Nephron (organoid): ENCODE results near the gene ALPI.
A peak's percentile ranks its signal among the peaks of the same experiment; 100 is the strongest.
"Not testable (repeated sequence)": the region's sequence is repeated elsewhere in the genome, so short reads cannot be mapped to it uniquely, and the experiment has no call there.

Source experiments
- H3K27ac Mint-ChIP-seq, 3 experiments: 2 replicates each; pipeline ENCODE4 v1.8.0; 2020; ENCODE audit warnings: mixed read lengths in 3 of 3, mild to moderate bottlenecking in 2 of 3, moderate library complexity in 1 of 3
- H3K27me3 Mint-ChIP-seq: 2 replicates; pipeline ENCODE4 v1.8.0; 2021; ENCODE audit warnings: low read depth, mild to moderate bottlenecking, moderate library complexity, mixed read lengths
- H3K36me3 Mint-ChIP-seq: 2 replicates; pipeline ENCODE4 v1.8.0; 2020; ENCODE audit warnings: low read depth, mixed read lengths
- H3K4me1 Mint-ChIP-seq: 2 replicates; pipeline ENCODE4 v1.8.0; 2020; ENCODE audit warnings: mixed read lengths
- H3K4me3 Mint-ChIP-seq, 3 experiments: 2 replicates each; pipeline ENCODE4 v1.8.0; 2020; ENCODE audit warnings: mild to moderate bottlenecking in 3 of 3, mixed read lengths in 3 of 3, moderate library complexity in 2 of 3
- H3K9me3 Mint-ChIP-seq: 2 replicates; pipeline ENCODE4 v1.8.0; 2020; ENCODE audit warnings: mixed read lengths
- CTCF ChIP-seq, 3 experiments: fragments of 200-600 bp; sonication (generic); IDR thresholded peaks; one replicate each; pipeline ENCODE4 v1.5.0; 2021; ENCODE audit warnings: antibody characterized with exemption in 3 of 3; ENCODE audit not compliant: unreplicated experiment in 3 of 3

Gene ALPI

DNA sequence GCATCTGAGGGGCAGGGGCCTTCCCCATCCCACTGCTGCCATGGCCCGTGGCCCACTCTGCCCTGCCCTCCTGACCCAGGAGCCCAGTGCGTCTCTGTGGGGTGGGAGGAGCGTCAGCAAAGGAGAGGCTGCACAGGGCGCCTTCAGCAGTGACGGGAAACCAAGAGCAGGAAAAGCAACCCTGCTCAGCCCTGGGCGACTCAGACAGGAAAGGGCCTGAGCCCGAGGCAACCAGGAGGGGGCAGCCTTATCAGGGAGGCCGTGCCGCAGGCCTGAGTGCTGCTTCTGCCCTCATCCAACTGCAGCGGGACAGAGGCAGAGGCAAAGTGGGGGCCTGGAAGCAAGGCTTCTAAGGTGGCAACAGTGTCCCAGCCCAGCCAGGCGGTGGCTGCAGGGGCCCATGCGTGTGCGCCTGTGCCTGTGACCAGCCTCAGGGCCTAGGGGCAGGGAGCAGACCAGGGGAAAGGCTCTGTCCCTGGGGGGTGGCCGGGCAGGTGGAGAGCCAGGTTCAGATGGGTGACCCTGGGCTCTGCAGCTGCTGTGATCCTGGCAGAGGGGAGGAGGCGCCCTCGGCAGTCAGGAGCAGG, 23.3 kb upstream of the ALPI start:
- TF ChIP-seq CTCF (IDR thresholded peaks at IDR 0.05; ENCODE audit: unreplicated experiment in 3 of 3): no peak
- Mint-ChIP-seq H3K36me3 (no peaks in the 10 kb centered on the region), H3K27ac (no peak overlapping the region), H3K4me3 (no peak overlapping the region), H3K9me3 (no peaks in the 10 kb centered on the region), H3K4me1 (no peaks in the 10 kb centered on the region), H3K27me3 (peaks cover 33% of the 10 kb centered on the region)

DNA sequence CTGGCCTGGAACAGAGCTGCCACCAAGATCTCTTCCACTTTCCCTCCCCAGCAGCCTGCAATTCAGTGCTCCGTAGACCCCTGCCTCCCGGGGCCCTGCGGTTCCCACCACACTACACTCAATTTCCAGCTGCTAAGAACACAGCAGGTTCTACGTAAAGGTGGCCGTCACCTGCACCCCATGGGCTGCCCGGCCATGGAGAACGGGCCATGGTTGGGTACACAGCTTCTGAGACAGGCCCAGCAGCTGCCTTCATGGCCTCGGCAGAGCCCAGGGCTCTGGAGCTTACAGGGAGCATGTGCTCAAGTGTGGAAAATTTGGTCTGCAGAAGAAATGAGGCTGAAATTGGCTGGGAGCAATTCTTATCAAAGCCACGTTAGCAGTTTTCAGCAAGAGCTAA, 22.3 kb upstream of the ALPI start:
- H3K4me1 Mint-ChIP-seq, H3K36me3 Mint-ChIP-seq, H3K9me3 Mint-ChIP-seq, H3K4me3 Mint-ChIP-seq: not testable (repeated sequence)
- Mint-ChIP-seq H3K27me3 (peaks cover 41% of the 10 kb centered on the region), H3K27ac (peak overlapping the region in 2 of 3 experiments; percentile 55 to 62)

- peaks cover 41% of the 10 kb centered on the region for H3K27me3 Mint-ChIP-seq
- no peaks in the 10 kb centered on the region for H3K4me1 Mint-ChIP-seq
- no peak overlapping the region for H3K27ac Mint-ChIP-seq
- no peaks in the 10 kb centered on the region for H3K9me3 Mint-ChIP-seq
- H3K36me3 Mint-ChIP-seq: no peaks in the 10 kb centered on the region
- H3K4me3 Mint-ChIP-seq: no peak overlapping the region
- no peak for TF ChIP-seq CTCF (IDR thresholded peaks at IDR 0.05; ENCODE audit: unreplicated experiment in 3 of 3)
Measured at GRCh38 chr2:232434091-232434490, 21.9 kb upstream of the ALPI start.

DNA sequence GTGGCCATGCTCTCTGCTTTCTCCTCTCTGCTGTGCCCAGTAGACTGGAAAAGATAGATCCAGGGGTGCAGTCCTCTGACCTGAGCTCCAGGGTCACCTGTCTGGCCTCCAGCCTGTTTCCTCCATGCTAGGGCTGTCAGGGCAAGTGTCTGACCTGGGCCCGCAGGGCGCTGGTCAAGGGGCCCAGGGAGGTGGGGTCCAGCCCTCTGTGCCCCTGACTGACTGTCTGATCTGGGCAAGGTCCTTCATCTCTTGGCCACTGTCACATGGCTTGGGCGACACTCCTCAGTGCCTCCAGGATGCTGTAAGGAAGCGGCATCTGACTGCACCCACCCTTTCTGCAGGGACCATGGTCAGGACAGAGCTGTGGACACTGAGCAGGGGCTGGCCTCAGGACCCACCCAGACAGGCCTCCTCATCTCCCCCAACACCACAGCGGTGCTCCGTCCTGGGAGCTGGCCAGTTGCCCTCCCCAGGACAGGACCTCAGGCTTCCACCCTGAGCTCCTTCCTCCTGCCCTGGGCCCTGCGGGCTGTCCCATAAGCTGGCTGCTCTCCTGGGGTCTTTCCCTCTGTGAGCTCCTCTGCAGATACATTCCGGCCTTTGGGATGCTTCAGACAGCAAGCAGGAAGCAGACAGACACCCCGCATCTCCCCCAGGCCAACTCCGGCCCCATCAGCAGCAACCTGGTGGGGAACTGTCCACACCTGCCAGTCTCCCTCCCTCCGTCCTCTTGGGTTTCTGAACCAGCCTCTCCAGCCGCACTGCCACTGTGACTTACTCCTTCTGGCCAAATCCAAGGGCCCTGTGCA, 21.2 kb upstream of the ALPI start:
- H3K4me3 Mint-ChIP-seq: no peak overlapping the region
- H3K9me3 Mint-ChIP-seq: no peaks in the 10 kb centered on the region
- no peaks in the 10 kb centered on the region for H3K36me3 Mint-ChIP-seq
- no peak overlapping the region for H3K27ac Mint-ChIP-seq
- no peak for TF ChIP-seq CTCF (IDR thresholded peaks at IDR 0.05; ENCODE audit: unreplicated experiment in 3 of 3)
- H3K27me3 Mint-ChIP-seq: peaks cover 41% of the 10 kb centered on the region
- H3K4me1 Mint-ChIP-seq: no peaks in the 10 kb centered on the region

DNA sequence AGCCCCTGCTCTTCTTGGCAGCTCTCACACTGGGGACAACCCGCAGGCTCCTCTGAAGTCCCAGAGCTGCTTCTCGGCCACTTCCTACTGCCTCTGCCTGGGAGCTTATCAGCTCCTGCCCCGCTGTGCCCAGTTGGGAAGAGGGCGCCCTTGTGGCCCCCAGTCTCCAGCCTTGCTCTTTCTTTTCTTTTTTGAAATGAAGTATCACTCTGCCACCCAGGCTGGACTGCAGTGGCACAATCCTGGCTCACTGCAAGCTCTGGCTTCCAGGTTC, 20.6 kb upstream of the ALPI start:
- no peaks in the 10 kb centered on the region for H3K9me3 Mint-ChIP-seq
- H3K27ac Mint-ChIP-seq: no peak overlapping the region
- H3K4me3 Mint-ChIP-seq: no peak overlapping the region
- H3K36me3 Mint-ChIP-seq: no peaks in the 10 kb centered on the region
- no peaks in the 10 kb centered on the region for H3K4me1 Mint-ChIP-seq
- peaks cover 41% of the 10 kb centered on the region for H3K27me3 Mint-ChIP-seq
- no peak for TF ChIP-seq CTCF (IDR thresholded peaks at IDR 0.05; ENCODE audit: unreplicated experiment in 3 of 3)

- H3K27ac Mint-ChIP-seq: no peak overlapping the region
- H3K4me1 Mint-ChIP-seq: no peaks in the 10 kb centered on the region
- H3K9me3 Mint-ChIP-seq: no peaks in the 10 kb centered on the region
- H3K36me3 Mint-ChIP-seq: no peaks in the 10 kb centered on the region
- TF ChIP-seq CTCF (IDR thresholded peaks at IDR 0.05; ENCODE audit: unreplicated experiment in 3 of 3): no peak
- H3K4me3 Mint-ChIP-seq: no peak overlapping the region
- peaks cover 45% of the 10 kb centered on the region for H3K27me3 Mint-ChIP-seq
Measured at GRCh38 chr2:232435805-232436204, 20.1 kb upstream of the ALPI start.
